Upper lobe of left lung (tissue), 6 donors: ENCODE results near the gene BTD. TPM values are rescaled to one million over a fixed set of nuclear protein-coding genes. Genes with fewer than 3 reads are reported as not detected.

Source experiments
- ATAC-seq, 2 donors: fragments of 200-7000 bp; cut with Tn5 transposase; one replicate each; pipeline ENCODE4 v1.9.1; 2022; ENCODE audit warnings: mild to moderate bottlenecking in 2 of 2, moderate library complexity in 2 of 2; ENCODE audit not compliant: low FRiP score in 2 of 2
- DNase-seq, 2 donors: peaks; one replicate each; pipeline ENCODE4 v3.0.0-alpha.2; 2019 to 2020
- H3K27ac ChIP-seq, 4 donors: fragments of 200-600 bp; sonication (generic); one replicate each; pipeline ENCODE4 v1.5.1; 2016 to 2019
- H3K27me3 ChIP-seq, 4 donors: fragments of 200-600 bp; sonication (generic); one replicate each; pipeline ENCODE4 v1.5.1; 2017 to 2019
- H3K36me3 ChIP-seq, 4 donors: fragments of 200-600 bp; sonication (generic); one replicate each; pipeline ENCODE4 v1.5.1; 2016 to 2019
- H3K4me1 ChIP-seq, 4 donors: fragments of 200-600 bp; sonication (generic); one replicate each; pipeline ENCODE4 v1.5.1; 2018 to 2019
- H3K4me3 ChIP-seq, 4 donors: fragments of 200-600 bp; sonication (generic); one replicate each; pipeline ENCODE4 v1.5.1; 2017 to 2019; ENCODE audit warnings: mild to moderate bottlenecking in 2 of 4, moderate library complexity in 1 of 4
- H3K9me3 ChIP-seq, 4 donors: fragments of 200-600 bp; sonication (generic); one replicate each; pipeline ENCODE4 v1.5.1; 2018 to 2019
- CTCF ChIP-seq, 6 experiments: fragments of 450-650 bp in 4 of 6; fragments of 200-600 bp in 2 of 6; sonication (generic) in 2 of 6; IDR thresholded peaks; one replicate each; pipeline ENCODE4 v1.5.1; 2016 to 2019; ENCODE audit warnings: antibody characterized with exemption in 6 of 6
- EP300 ChIP-seq, 4 donors: sonication (generic); formaldehyde crosslinking; IDR thresholded peaks; one replicate each; pipeline ENCODE4 v1.5.1; 2017; ENCODE audit warnings: antibody characterized with exemption in 4 of 4, control low read depth in 2 of 4
- POLR2A ChIP-seq, 4 donors: fragments of 450-650 bp; IDR thresholded peaks; one replicate each; pipeline ENCODE4 v1.5.1; 2016 to 2017; ENCODE audit warnings: antibody characterized with exemption in 4 of 4, mild to moderate bottlenecking in 2 of 4
- POLR2AphosphoS5 ChIP-seq, 2 donors: sonication (generic); formaldehyde crosslinking; IDR thresholded peaks; one replicate each; pipeline ENCODE4 v1.5.1; 2017; ENCODE audit warnings: antibody characterized with exemption in 2 of 2
- WGBS, 2 donors: methylation state at CpG; one replicate each; pipeline ENCODE4 v1.1.5; 2017 to 2018; 5-methylcytosine and 5-hydroxymethylcytosine counted together
- total RNA-seq, 6 donors: library from RNA; depleted of rRNA in 4 of 6; stranded (reverse); fragments of >200 nt in 4 of 6; gene quantifications; one replicate each; pipeline versions ENCODE4 v1.1.0 to v1.2.1, GENCODE V29; 2016 to 2021
- donor health status: DM: no; HTN: no; CAD: no; lungs with moderate emphysema.
- donor health status: DM: no; HTN: yes; CAD: no; lungs with severe emphysema.

The BTD gene
- total RNA-seq, 6 donors from 2014 or later, result 6.8 to 32.2 (median 21.8) TPM

- ATAC-seq (no peak), DNase-seq (no peak)
- 92 to 97% methylated on average over 6 to 9 of the region's 9 CpGs for WGBS, 2 donors
- TF ChIP-seq CTCF (IDR thresholded peaks at IDR 0.05) (no peak), EP300 (IDR thresholded peaks at IDR 0.05) (no peak), POLR2A (IDR thresholded peaks at IDR 0.05) (no peak), POLR2AphosphoS5 (IDR thresholded peaks at IDR 0.05) (no peak)
- H3K27ac ChIP-seq, result no peak overlapping the region
- H3K36me3 ChIP-seq, result no peaks in the 10 kb centered on the region
- H3K27me3 ChIP-seq, result no peaks in the 10 kb centered on the region
- H3K4me3 ChIP-seq, result no peak overlapping the region
- peaks cover 12 to 27% (median 14%) of the 10 kb centered on the region in 4 donors for H3K9me3 ChIP-seq
- no peaks in the 10 kb centered on the region for H3K4me1 ChIP-seq
These were observed 53.3 kb downstream of the BTD start for GRCh38 chr3:15654891-15655290.

- WGBS, 2 donors, result 77 to 80% methylated on average over 5 of the region's 5 CpGs
- ATAC-seq (no peak), DNase-seq (no peak)
- no peaks in the 10 kb centered on the region for H3K27me3 ChIP-seq
- no peaks in the 10 kb centered on the region for H3K4me1 ChIP-seq
- no peak overlapping the region for H3K27ac ChIP-seq
- no peak overlapping the region for H3K4me3 ChIP-seq
- TF ChIP-seq CTCF (IDR thresholded peaks at IDR 0.05) (no peak), POLR2A (IDR thresholded peaks at IDR 0.05) (no peak), POLR2AphosphoS5 (IDR thresholded peaks at IDR 0.05) (no peak), EP300 (IDR thresholded peaks at IDR 0.05) (no peak)
- no peaks in the 10 kb centered on the region for H3K36me3 ChIP-seq
- peaks cover 12 to 27% (median 14%) of the 10 kb centered on the region in 4 donors for H3K9me3 ChIP-seq
These were observed 54.8 kb downstream of the BTD start for GRCh38 chr3:15656342-15656741.

- TF ChIP-seq POLR2A (IDR thresholded peaks at IDR 0.05) (no peak), CTCF (IDR thresholded peaks at IDR 0.05) (no peak), POLR2AphosphoS5 (IDR thresholded peaks at IDR 0.05) (no peak), EP300 (IDR thresholded peaks at IDR 0.05) (no peak)
- ATAC-seq, result no peak
- H3K9me3 ChIP-seq, result peaks cover 12 to 27% (median 14%) of the 10 kb centered on the region in 4 donors
- DNase-seq, result no peak
- H3K27ac ChIP-seq, result no peak overlapping the region
- no peak overlapping the region for H3K4me3 ChIP-seq
- no peaks in the 10 kb centered on the region for H3K36me3 ChIP-seq
- H3K27me3 ChIP-seq, result no peaks in the 10 kb centered on the region
- no peaks in the 10 kb centered on the region for H3K4me1 ChIP-seq
These were observed 55.5 kb downstream of the BTD start for GRCh38 chr3:15657016-15657415.

- WGBS, 2 donors, result 72% methylated on average over 5 of the region's 5 CpGs
- DNase-seq, result no peak
These were observed 57.9 kb downstream of the BTD start for GRCh38 chr3:15659254-15659975.

More at GRCh38 chr3:15659254-15659975, 57.9 kb downstream of the BTD start:
- TF ChIP-seq POLR2A (IDR thresholded peaks at IDR 0.05) (no peak), POLR2AphosphoS5 (IDR thresholded peaks at IDR 0.05) (no peak), EP300 (IDR thresholded peaks at IDR 0.05) (no peak), CTCF (IDR thresholded peaks at IDR 0.05) (no peak)
- no peak for ATAC-seq
- no peak overlapping the region for H3K27ac ChIP-seq
- H3K27me3 ChIP-seq, result no peaks in the 10 kb centered on the region
- no peaks in the 10 kb centered on the region for H3K4me1 ChIP-seq
- no peak overlapping the region for H3K4me3 ChIP-seq
- H3K36me3 ChIP-seq, result no peaks in the 10 kb centered on the region
- peaks cover 12 to 27% (median 14%) of the 10 kb centered on the region in 4 donors for H3K9me3 ChIP-seq
